GM12878 (cell line): ENCODE measurements around the gene PHETA2. TPM values are rescaled to one million over a fixed set of nuclear protein-coding genes. Genes with fewer than 3 reads are reported as not detected.
A peak's percentile ranks its signal among the peaks of the same experiment; 100 is the strongest.

ENCODE experiments used
- ATAC-seq: fragments of 200-7000 bp; cut with Tn5 transposase; 3 replicates; pipeline ENCODE4 v1.9.1; 2020; ENCODE audit warnings: mild to moderate bottlenecking, moderate library complexity
- BruUV-seq: library from RNA; stranded (reverse); fragments of 400-500 nt; replicated peaks from 2 replicates; lab custom pipeline; 2021; lab: Mats Ljungman, UMichigan
- CTCF ChIA-PET: fragments of 300-600 bp; sonication (Branson Sonifier 250); formaldehyde crosslinking; extraction: SDS; loops from one replicate; lab custom pipeline; 2021; ENCODE audit warnings: inconsistent platforms; lab: Yijun Ruan, JAX
- POLR2A ChIA-PET: fragments of 350-600 bp; formaldehyde crosslinking; extraction: SDS; loops from one replicate; lab custom pipeline; 2021; ENCODE audit warnings: inconsistent platforms; lab: Charles Lee
- RAD21 ChIA-PET: fragments of 300-600 bp; sonication (Branson Sonifier 250); formaldehyde crosslinking; loops from one replicate; lab custom pipeline; 2023; ENCODE audit warnings: antibody characterized with exemption; ENCODE audit not compliant: unreplicated experiment; lab: Charles Lee
- SMC1A ChIA-PET: fragments of 300-600 bp; sonication (Branson Sonifier 250); formaldehyde crosslinking; loops from one replicate; lab custom pipeline; 2023; ENCODE audit not compliant: unreplicated experiment, uncharacterized antibody; lab: Charles Lee
- DNase-seq: peaks from one replicate; pipeline ENCODE4 v3.0.0-alpha.2; 2011; ENCODE audit warnings: low read depth, low spot score
- FAIRE-seq: peaks from 3 replicates; lab custom pipeline; 2011; peaks lifted over from hg19 to GRCh38; lab: Jason Lieb, UNC
- H2AFZ ChIP-seq: 2 replicates; pipeline ENCODE4 v1.6.0; 2011; ENCODE audit warnings: low read depth, low read length, control low read depth; ENCODE audit not compliant: control insufficient read depth
- H3K27ac ChIP-seq: 2 replicates; pipeline ENCODE4 v1.5.1; 2011; ENCODE audit warnings: control low read depth; ENCODE audit not compliant: control insufficient read depth, insufficient read depth
- H3K27me3 ChIP-seq, 2 experiments: replicated peaks in 1 of 2; 2 replicates each; pipeline versions ENCODE4 v1.6.0 to v1.6.1; 2011; ENCODE audit warnings: low read length in 1 of 2; ENCODE audit not compliant: control insufficient read depth in 2 of 2, insufficient read depth in 2 of 2
- H3K36me3 ChIP-seq, 2 experiments: 2 replicates each; pipeline ENCODE4 v1.5.1; 2011; ENCODE audit warnings: low read length in 1 of 2; ENCODE audit not compliant: control insufficient read depth in 2 of 2, insufficient read depth in 2 of 2
- H3K4me1 ChIP-seq: 2 replicates; pipeline ENCODE4 v1.6.1; 2011; ENCODE audit warnings: mild to moderate bottlenecking, low read length, moderate library complexity, mixed read lengths; ENCODE audit not compliant: control insufficient read depth, insufficient read depth
- H3K4me2 ChIP-seq: 2 replicates; pipeline ENCODE4 v1.6.0; 2011; ENCODE audit warnings: control low read depth; ENCODE audit not compliant: control insufficient read depth, insufficient read depth
- H3K4me3 ChIP-seq: fragments of 200-600 bp; sonication (generic); 2 replicates; pipeline ENCODE4 v1.5.1; 2016
- H3K79me2 ChIP-seq: 2 replicates; pipeline ENCODE4 v1.6.0; 2011; ENCODE audit warnings: low read length; ENCODE audit not compliant: control insufficient read depth, insufficient read depth
- H3K9ac ChIP-seq: 2 replicates; pipeline ENCODE4 v1.8.0; 2011; ENCODE audit warnings: low read length, control low read depth, mixed read lengths; ENCODE audit not compliant: control insufficient read depth, insufficient read depth
- H3K9me3 ChIP-seq: replicated peaks from 3 replicates; pipeline ENCODE4 v1.5.1; 2011; ENCODE audit warnings: mild to moderate bottlenecking, low read length; ENCODE audit not compliant: control insufficient read depth, insufficient read depth
- H4K20me1 ChIP-seq: 2 replicates; pipeline ENCODE4 v1.6.0; 2011; ENCODE audit not compliant: control insufficient read depth, insufficient read depth
- CBX5 ChIP-seq: sonication (generic); IDR thresholded peaks from 2 replicates; pipeline ENCODE4 v1.6.1; 2016; ENCODE audit warnings: low read depth, moderate library complexity, mild to moderate bottlenecking, inconsistent platforms
- WGBS: methylation state at CpG from one replicate; pipeline ENCODE4 v1.1.6; 2016; ENCODE audit warnings: low lambda C conversion rate; ENCODE audit not compliant: insufficient replicate concordance, insufficient coverage; ENCODE audit errors: missing lambda C conversion rate; 5-methylcytosine and 5-hydroxymethylcytosine counted together
- in situ Hi-C: fragments of 300-500 bp; cut with MboI; formaldehyde crosslinking; loops from 9 replicates; pipeline ENCODE4 v1.14.3; 2018; ENCODE audit warnings: mixed read lengths
- intact Hi-C: fragments of 100-400 bp; cut with micrococcal nuclease; formaldehyde crosslinking; loops from one replicate; pipeline ENCODE4 v1.14.2; 2022; ENCODE audit not compliant: unreplicated experiment
- polyA plus RNA-seq, 11 experiments: library from polyadenylated mRNA; depleted of rRNA in 4 of 11; unstranded in 6 of 11; stranded (reverse) in 5 of 11; fragments of >200 nt; fragmentation: Nextera tagmentation in 4 of 11; fragmentation: Illumina TruSeq in 1 of 11; extraction: Ambion mirVana in 4 of 11; extraction: Trizol in 1 of 11; gene quantifications; 1 replicate in 1 of 11; 2 replicates in 10 of 11; pipeline versions ENCODE4 v1.2.1 to v1.2.3, GENCODE V29; 2011 to 2016; ENCODE audit warnings: inconsistent platforms in 2 of 11, missing spikeins in 2 of 11, low read depth in 1 of 11
- total RNA-seq, 4 experiments: library from RNA; depleted of rRNA in 3 of 4; stranded (reverse); fragments of >200 nt in 3 of 4; fragmentation: Illumina TruSeq in 1 of 4; extraction: Trizol in 1 of 4; gene quantifications; 2 replicates each; pipeline versions ENCODE4 v1.2.1 to v1.2.3, GENCODE V29; 2013 to 2021
- TF ChIP-seq, protein P1 (sequence below): fragments of 450-650 bp; IDR thresholded peaks from 2 replicates; pipeline ENCODE4 v1.6.1; 2016; ENCODE audit warnings: mild to moderate bottlenecking, moderate library complexity, borderline replicate concordance

PHETA2 gene
- total and polyA plus RNA-seq, 10 of the 15 experiments (the other 5 are each of a cell fraction or from before 2014, with no cell fraction given): 0.03 to 3.2 (median 1.7) TPM

DNA sequence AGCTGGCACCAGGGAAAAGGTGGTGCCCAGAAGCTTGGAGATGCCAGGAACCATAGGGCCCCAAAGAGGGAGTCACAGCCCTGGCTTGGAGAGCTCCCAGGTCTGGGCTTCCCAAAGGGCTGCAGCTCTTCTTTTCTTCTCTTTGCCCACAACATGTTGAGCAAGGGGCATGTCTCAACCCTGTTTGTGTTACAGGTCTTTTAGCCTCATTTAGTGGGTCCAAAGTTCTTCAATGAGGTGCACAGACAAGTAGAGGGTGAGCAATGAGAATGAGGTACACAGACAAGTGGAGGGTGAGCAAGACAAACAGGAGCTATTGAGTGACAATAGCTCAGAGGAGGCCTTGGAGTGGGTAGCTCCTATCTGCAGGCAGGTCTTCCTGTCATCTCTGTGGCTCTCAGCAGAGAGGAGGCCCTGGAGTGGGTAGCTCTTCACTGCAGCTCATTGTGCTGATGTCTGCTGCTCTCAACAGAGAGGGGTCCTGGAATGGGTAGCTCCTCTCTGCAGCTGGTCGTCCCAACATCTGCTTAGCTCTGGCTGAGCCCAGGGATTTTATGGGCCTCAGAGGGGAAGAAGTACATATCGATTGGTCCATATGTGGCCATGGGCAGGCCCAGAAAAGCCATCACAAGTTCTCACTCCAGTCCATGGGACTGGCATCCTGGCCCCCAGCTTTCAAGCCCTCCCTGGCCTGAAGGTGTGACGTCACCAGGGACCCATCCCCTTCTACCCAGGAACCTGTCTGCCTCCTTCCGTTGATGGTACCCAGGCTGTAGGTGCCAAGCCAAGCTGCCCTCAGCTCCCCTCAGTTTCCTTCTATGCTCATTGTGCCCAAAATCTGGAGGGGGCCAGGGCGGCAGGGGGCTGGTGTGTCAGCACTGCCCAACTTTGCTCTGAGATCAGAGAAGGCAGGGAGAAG lies 40.5 kb upstream of the PHETA2 start:
- H3K4me3 ChIP-seq: no peak overlapping the region
- RAD21 ChIA-PET: no interaction called here
- DNase-seq: no peak
- peaks cover 22% of the 10 kb centered on the region for H3K4me1 ChIP-seq
- H3K4me2 ChIP-seq: no peak overlapping the region
- H4K20me1 ChIP-seq: no peaks in the 10 kb centered on the region
- in situ Hi-C loops (no loop called here), intact Hi-C loops (no loop called here)
- peaks cover 17% of the 10 kb centered on the region; the same call in 2 of the 3 replicates for H3K9me3 ChIP-seq
- CTCF ChIA-PET: interaction anchor here (0.9 kb wide), 1 partner anchor 87 kb away, joined by 3 read pairs; the partner anchor contains the start of gene CENPM
- H3K27me3 ChIP-seq: no peaks in the 10 kb centered on the region
- SMC1A ChIA-PET: interaction anchor here (1.1 to 1.2 kb wide), 3 partner anchors 8 to 14 kb away, joined by 3 to 4 read pairs (median 3); no protein-coding TSS in a partner anchor
- peak; percentile 49 for FAIRE-seq
- no peak overlapping the region for H3K27ac ChIP-seq
- no peak overlapping the region for H2AFZ ChIP-seq
- no peak for ATAC-seq
- no peaks in the 10 kb centered on the region for H3K79me2 ChIP-seq
- WGBS: 93% methylated on average over 5 of the region's 5 CpGs
- peak; percentile 85; the same call in 1 of the 2 replicates for TF ChIP-seq CBX5
- TF ChIP-seq, protein P1, sequence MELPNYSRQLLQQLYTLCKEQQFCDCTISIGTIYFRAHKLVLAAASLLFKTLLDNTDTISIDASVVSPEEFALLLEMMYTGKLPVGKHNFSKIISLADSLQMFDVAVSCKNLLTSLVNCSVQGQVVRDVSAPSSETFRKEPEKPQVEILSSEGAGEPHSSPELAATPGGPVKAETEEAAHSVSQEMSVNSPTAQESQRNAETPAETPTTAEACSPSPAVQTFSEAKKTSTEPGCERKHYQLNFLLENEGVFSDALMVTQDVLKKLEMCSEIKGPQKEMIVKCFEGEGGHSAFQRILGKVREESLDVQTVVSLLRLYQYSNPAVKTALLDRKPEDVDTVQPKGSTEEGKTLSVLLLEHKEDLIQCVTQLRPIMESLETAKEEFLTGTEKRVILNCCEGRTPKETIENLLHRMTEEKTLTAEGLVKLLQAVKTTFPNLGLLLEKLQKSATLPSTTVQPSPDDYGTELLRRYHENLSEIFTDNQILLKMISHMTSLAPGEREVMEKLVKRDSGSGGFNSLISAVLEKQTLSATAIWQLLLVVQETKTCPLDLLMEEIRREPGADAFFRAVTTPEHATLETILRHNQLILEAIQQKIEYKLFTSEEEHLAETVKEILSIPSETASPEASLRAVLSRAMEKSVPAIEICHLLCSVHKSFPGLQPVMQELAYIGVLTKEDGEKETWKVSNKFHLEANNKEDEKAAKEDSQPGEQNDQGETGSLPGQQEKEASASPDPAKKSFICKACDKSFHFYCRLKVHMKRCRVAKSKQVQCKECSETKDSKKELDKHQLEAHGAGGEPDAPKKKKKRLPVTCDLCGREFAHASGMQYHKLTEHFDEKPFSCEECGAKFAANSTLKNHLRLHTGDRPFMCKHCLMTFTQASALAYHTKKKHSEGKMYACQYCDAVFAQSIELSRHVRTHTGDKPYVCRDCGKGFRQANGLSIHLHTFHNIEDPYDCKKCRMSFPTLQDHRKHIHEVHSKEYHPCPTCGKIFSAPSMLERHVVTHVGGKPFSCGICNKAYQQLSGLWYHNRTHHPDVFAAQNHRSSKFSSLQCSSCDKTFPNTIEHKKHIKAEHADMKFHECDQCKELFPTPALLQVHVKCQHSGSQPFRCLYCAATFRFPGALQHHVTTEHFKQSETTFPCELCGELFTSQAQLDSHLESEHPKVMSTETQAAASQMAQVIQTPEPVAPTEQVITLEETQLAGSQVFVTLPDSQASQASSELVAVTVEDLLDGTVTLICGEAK: no peak
- TF ChIP-seq, all 136 proteins: peak for 1
- H3K9ac ChIP-seq: no peak overlapping the region
- no peaks in the 10 kb centered on the region for H3K36me3 ChIP-seq
- POLR2A ChIA-PET: no interaction called here
- BruUV-seq: no TSS peak
